Measurements from ENCODE around the gene COL6A3.

GRCh38 chr2:237450108-237450507, 36.1 kb upstream of the COL6A3 start:
- TF ChIP-seq CTCF (IDR thresholded peaks at IDR 0.05), result no peak
- TF ChIP-seq EZH2 (IDR thresholded peaks at IDR 0.05; ENCODE audit: borderline replicate concordance, insufficient read depth, low read depth, low read length, poor library complexity, severe bottlenecking), result no peak
